Measurements from ENCODE around the gene CNN2. TPM values are rescaled to one million over a fixed set of nuclear protein-coding genes. Genes with fewer than 3 reads are reported as not detected.

CNN2 gene
- total and polyA plus RNA-seq, 4 donors = 10.1 to 38.4 (median 26.8) TPM

GRCh38 chr19:1079566-1080111 lies 53.2 kb downstream of the CNN2 start:
- H3K4me3 ChIP-seq (ENCODE audit: low read depth in 1 of 3, low read length in 3 of 3) = no peak overlapping the region
- H3K27me3 ChIP-seq (ENCODE audit: control insufficient read depth in 4 of 4, insufficient read depth in 4 of 4, low read length in 3 of 4) = no peaks in the 10 kb centered on the region
- H3K4me1 ChIP-seq (ENCODE audit: control insufficient read depth in 4 of 4, insufficient read depth in 4 of 4, low read length in 3 of 4) = peaks cover 10 to 36% (median 17%) of the 10 kb centered on the region in 4 donors
- peaks cover 0 to 3% (median 1%) of the 10 kb centered on the region in 4 donors for H3K36me3 ChIP-seq (ENCODE audit: control insufficient read depth in 4 of 4, insufficient read depth in 3 of 4, low read depth in 1 of 4, low read length in 3 of 4)
- H3K27ac ChIP-seq (ENCODE audit: low read depth in 1 of 2, low read length in 2 of 2) = no peak overlapping the region
- DNase-seq (ENCODE audit: low spot score) = no peak
- no peaks in the 10 kb centered on the region for H3K9me3 ChIP-seq (ENCODE audit: control insufficient read depth in 4 of 4, low read length in 3 of 4)
- H3K9ac ChIP-seq (ENCODE audit: low read depth in 1 of 2, low read length in 2 of 2) = no peak overlapping the region
- TF ChIP-seq TAF1 (conservative IDR thresholded peaks at IDR 0.05) (no peak), HNF4G (IDR thresholded peaks at IDR 0.05) (no peak), FOXA1 (IDR thresholded peaks at IDR 0.05) (no peak), FOXA2 (IDR thresholded peaks at IDR 0.05) (no peak), MAX (IDR thresholded peaks at IDR 0.05) (no peak), EGR1 (IDR thresholded peaks at IDR 0.05; ENCODE audit: low read depth in 2 of 2) (no peak), HNF4A (conservative IDR thresholded peaks at IDR 0.05) (no peak), RAD21 (IDR thresholded peaks at IDR 0.05) (no peak), YY1 (IDR thresholded peaks at IDR 0.05) (no peak), CTCF (IDR thresholded peaks at IDR 0.05; ENCODE audit: low read depth, low read length, missing input control) (no peak), NR2F2 (IDR thresholded peaks at IDR 0.05) (no peak), ATF3 (IDR thresholded peaks at IDR 0.05) (no peak), REST (IDR thresholded peaks at IDR 0.05) (no peak), JUND (IDR thresholded peaks at IDR 0.05) (no peak), ZBTB33 (IDR thresholded peaks at IDR 0.05) (no peak)
- 94% methylated on average over 45 of the region's 45 CpGs for WGBS

All from liver (tissue), 9 donors.